GM23338 (cell line): Measurements from ENCODE around the gene LSM12.

Experiments
- EZH2 ChIP-seq: fragments of 200-600 bp; sonication (generic); IDR thresholded peaks from one replicate; pipeline ENCODE4 v1.8.0; 2017; ENCODE audit warnings: antibody characterized with exemption, mild to moderate bottlenecking, low read depth; ENCODE audit not compliant: unreplicated experiment
- EZH2phosphoT487 ChIP-seq: fragments of 200-600 bp; sonication (generic); IDR thresholded peaks from one replicate; pipeline ENCODE4 v1.8.1; 2018; ENCODE audit warnings: antibody characterized with exemption; ENCODE audit not compliant: unreplicated experiment
- JUNB ChIP-seq: IDR thresholded peaks from one replicate; pipeline ENCODE4 v1.6.1; 2016; ENCODE audit warnings: antibody characterized with exemption; ENCODE audit not compliant: unreplicated experiment
- NANOG ChIP-seq: IDR thresholded peaks from 2 replicates; pipeline ENCODE4 v1.6.1; 2016; ENCODE audit warnings: antibody characterized with exemption, borderline replicate concordance
- POLR2AphosphoS5 ChIP-seq: IDR thresholded peaks from 2 replicates; pipeline ENCODE4 v1.6.1; 2016; ENCODE audit warnings: antibody characterized with exemption, low read depth
- STAT1 ChIP-seq: IDR thresholded peaks from one replicate; pipeline ENCODE4 v1.6.1; 2016; ENCODE audit warnings: antibody characterized with exemption; ENCODE audit not compliant: unreplicated experiment
- ZNF114 ChIP-seq: fragments of 250-450 bp; sonication (Bioruptor Pico); IDR thresholded peaks from 2 replicates; pipeline ENCODE4 v1.5.0; 2020; ENCODE audit warnings: mild to moderate bottlenecking, moderate library complexity
- TF ChIP-seq, protein P1 (sequence below), 2 experiments: fragments of 200-600 bp in 1 of 2; sonication (generic) in 1 of 2; conservative IDR thresholded peaks; 2 replicates each; pipeline versions ENCODE4 v1.5.1 to v1.6.1; 2016 to 2017; ENCODE audit warnings: antibody characterized with exemption in 2 of 2, low read depth in 2 of 2, mild to moderate bottlenecking in 2 of 2, moderate library complexity in 1 of 2
- TF ChIP-seq, protein P2 (sequence below): IDR thresholded peaks from one replicate; pipeline ENCODE4 v1.6.1; 2018; ENCODE audit warnings: antibody characterized with exemption; ENCODE audit not compliant: unreplicated experiment

DNA sequence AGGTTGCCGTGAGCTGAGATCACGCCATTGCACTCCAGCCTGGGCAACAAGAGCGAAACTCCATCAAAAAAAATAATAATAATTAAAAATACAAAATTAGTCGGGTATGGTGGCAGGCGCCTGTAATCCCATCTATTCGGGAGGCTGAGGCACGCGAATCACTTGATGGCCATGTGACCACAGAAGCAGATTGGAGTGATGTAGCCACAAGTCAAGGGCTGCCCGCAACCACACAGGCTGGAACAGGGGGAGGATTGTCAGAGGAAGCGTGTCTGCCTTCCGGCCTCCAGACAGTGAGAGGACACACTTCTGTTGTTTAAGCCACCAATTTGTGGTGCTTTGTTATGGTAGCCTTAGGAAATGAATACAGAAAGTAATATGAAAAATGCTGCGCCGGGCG is 73.8 kb downstream of the LSM12 start:
- TF ChIP-seq STAT1 (no peak), EZH2 (no peak), EZH2phosphoT487 (no peak), POLR2AphosphoS5 (no peak), JUNB (no peak), NANOG (no peak), ZNF114 (CRISPR knock-in tag) (no peak)
- TF ChIP-seq, protein P1, sequence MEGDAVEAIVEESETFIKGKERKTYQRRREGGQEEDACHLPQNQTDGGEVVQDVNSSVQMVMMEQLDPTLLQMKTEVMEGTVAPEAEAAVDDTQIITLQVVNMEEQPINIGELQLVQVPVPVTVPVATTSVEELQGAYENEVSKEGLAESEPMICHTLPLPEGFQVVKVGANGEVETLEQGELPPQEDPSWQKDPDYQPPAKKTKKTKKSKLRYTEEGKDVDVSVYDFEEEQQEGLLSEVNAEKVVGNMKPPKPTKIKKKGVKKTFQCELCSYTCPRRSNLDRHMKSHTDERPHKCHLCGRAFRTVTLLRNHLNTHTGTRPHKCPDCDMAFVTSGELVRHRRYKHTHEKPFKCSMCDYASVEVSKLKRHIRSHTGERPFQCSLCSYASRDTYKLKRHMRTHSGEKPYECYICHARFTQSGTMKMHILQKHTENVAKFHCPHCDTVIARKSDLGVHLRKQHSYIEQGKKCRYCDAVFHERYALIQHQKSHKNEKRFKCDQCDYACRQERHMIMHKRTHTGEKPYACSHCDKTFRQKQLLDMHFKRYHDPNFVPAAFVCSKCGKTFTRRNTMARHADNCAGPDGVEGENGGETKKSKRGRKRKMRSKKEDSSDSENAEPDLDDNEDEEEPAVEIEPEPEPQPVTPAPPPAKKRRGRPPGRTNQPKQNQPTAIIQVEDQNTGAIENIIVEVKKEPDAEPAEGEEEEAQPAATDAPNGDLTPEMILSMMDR (conservative IDR thresholded peaks at IDR 0.05; ENCODE audit: low read depth in 2 of 2) = no peak
- TF ChIP-seq, protein P2, sequence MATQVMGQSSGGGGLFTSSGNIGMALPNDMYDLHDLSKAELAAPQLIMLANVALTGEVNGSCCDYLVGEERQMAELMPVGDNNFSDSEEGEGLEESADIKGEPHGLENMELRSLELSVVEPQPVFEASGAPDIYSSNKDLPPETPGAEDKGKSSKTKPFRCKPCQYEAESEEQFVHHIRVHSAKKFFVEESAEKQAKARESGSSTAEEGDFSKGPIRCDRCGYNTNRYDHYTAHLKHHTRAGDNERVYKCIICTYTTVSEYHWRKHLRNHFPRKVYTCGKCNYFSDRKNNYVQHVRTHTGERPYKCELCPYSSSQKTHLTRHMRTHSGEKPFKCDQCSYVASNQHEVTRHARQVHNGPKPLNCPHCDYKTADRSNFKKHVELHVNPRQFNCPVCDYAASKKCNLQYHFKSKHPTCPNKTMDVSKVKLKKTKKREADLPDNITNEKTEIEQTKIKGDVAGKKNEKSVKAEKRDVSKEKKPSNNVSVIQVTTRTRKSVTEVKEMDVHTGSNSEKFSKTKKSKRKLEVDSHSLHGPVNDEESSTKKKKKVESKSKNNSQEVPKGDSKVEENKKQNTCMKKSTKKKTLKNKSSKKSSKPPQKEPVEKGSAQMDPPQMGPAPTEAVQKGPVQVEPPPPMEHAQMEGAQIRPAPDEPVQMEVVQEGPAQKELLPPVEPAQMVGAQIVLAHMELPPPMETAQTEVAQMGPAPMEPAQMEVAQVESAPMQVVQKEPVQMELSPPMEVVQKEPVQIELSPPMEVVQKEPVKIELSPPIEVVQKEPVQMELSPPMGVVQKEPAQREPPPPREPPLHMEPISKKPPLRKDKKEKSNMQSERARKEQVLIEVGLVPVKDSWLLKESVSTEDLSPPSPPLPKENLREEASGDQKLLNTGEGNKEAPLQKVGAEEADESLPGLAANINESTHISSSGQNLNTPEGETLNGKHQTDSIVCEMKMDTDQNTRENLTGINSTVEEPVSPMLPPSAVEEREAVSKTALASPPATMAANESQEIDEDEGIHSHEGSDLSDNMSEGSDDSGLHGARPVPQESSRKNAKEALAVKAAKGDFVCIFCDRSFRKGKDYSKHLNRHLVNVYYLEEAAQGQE = no peak
